Measurements from ENCODE around the gene UVRAG. TPM values are rescaled to one million over a fixed set of nuclear protein-coding genes. Genes with fewer than 3 reads are reported as not detected.
A peak's percentile ranks its signal among the peaks of the same experiment; 100 is the strongest.

The UVRAG gene
- total and polyA plus RNA-seq, 12 donors = 5.0 to 18.3 (median 13.4) TPM

DNA sequence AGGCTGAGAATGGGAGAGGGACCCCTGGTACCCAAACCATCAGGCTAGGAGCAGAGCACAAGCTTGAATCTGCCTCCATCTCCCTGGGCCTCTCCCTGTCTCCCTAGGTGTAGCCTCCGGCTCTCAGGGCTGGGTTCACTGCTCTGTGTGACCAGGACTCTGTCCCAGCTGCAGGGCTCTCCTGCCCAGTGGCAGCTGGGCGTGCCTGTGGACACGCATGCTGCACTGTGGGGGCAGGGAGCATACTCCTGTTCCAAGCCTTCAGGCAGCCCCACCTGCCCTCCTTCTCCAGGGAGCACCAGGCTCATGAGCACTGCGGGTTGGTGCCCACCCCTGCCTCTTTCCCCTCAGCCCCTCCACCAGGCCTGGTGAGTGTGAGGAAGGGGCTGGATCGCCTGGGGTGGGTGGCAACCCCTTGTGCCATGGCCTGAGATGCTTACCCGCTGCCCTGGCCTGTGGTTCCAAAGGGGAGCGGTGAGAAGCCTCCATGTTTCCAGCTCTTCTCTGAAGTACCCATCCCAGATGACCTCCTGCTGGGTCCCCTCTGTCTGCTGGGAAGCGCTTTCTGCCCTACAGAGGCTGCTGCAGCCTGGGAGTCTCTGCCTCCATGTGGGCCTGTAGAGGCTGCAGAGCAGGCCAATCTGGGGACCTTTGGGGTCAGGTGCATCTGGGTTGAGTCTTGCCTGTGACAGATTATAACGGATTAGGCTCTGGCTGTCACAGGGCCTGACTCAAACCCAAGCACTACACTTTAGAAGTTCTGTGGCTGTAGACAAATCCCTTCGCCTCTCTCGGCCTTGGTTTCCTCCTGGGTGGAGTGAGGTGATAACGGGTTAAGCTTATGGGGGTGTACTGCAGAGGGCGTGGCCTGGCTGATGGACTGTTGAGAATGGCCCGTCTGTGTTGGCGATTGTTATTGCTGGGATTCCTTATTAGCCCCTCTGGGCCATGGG lies 347.6 kb downstream of the UVRAG start:
- intact Hi-C loops (cut with DNase I) = loop anchor here in 1 of 10 donors (10.0 kb wide), 1 partner anchor 368 kb away; no protein-coding TSS in a partner anchor
- TF ChIP-seq, protein P1, sequence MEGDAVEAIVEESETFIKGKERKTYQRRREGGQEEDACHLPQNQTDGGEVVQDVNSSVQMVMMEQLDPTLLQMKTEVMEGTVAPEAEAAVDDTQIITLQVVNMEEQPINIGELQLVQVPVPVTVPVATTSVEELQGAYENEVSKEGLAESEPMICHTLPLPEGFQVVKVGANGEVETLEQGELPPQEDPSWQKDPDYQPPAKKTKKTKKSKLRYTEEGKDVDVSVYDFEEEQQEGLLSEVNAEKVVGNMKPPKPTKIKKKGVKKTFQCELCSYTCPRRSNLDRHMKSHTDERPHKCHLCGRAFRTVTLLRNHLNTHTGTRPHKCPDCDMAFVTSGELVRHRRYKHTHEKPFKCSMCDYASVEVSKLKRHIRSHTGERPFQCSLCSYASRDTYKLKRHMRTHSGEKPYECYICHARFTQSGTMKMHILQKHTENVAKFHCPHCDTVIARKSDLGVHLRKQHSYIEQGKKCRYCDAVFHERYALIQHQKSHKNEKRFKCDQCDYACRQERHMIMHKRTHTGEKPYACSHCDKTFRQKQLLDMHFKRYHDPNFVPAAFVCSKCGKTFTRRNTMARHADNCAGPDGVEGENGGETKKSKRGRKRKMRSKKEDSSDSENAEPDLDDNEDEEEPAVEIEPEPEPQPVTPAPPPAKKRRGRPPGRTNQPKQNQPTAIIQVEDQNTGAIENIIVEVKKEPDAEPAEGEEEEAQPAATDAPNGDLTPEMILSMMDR (IDR thresholded peaks at IDR 0.05) = no peak
- DNase-seq = no peak
- no peaks in the 10 kb centered on the region for H3K27me3 ChIP-seq
- no peaks in the 10 kb centered on the region for H3K9me3 ChIP-seq
- no peak overlapping the region for H3K27ac ChIP-seq
- no peak overlapping the region for H3K4me3 ChIP-seq
- H3K36me3 ChIP-seq = no peaks in the 10 kb centered on the region
- WGBS, 2 donors = 91 to 94% methylated on average over 15 of the region's 15 CpGs
- ATAC-seq = peak in 2 of 8 donors; percentile 16 to 25
- peaks cover 0 to 24% (median 17%) of the 10 kb centered on the region in 9 donors for H3K4me1 ChIP-seq

DNA sequence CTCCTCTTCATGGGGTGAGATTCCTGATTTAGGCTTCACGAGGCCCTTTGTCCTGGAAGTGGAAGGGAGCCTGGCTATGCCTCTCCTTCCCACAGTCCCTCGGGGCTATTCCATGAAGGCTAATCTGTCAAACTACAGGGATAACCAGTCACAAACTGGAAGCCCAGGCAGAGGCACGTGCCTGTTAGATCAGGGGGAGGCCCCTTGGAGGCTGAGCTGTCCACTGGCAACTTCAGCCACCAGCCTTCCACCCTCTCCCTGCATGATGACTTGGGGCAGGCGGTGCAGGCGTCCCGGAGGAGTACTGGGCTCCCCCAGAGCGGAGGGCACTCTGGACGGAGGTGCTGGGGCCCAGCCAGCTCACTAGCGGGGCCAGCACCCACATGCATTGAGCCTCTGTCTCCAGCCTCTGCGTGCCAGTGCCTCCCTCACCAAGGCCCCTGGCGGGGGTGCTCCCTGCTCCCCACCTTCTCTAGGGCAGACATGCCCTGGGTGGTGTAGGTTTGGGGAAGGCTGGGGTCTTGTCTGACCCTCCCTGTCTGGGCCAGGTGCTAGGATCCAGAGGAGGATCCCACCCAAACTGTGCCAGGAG lies 348.4 kb downstream of the UVRAG start:
- intact Hi-C loops (cut with DNase I) = loop anchor here in 1 of 10 donors (10.0 kb wide), 1 partner anchor 369 kb away; no protein-coding TSS in a partner anchor
- whole genome bisulfite sequencing, 2 donors = 94 to 95% methylated on average over 11 of the region's 11 CpGs
- no peak overlapping the region for H3K27ac ChIP-seq
- TF ChIP-seq, protein P1 (IDR thresholded peaks at IDR 0.05) = no peak
- ATAC-seq (no peak), DNase-seq (no peak)
- peaks cover 0 to 26% (median 17%) of the 10 kb centered on the region in 9 donors for H3K4me1 ChIP-seq
- no peaks in the 10 kb centered on the region for H3K27me3 ChIP-seq
- no peaks in the 10 kb centered on the region for H3K36me3 ChIP-seq
- H3K4me3 ChIP-seq = no peak overlapping the region
- no peaks in the 10 kb centered on the region for H3K9me3 ChIP-seq

DNA sequence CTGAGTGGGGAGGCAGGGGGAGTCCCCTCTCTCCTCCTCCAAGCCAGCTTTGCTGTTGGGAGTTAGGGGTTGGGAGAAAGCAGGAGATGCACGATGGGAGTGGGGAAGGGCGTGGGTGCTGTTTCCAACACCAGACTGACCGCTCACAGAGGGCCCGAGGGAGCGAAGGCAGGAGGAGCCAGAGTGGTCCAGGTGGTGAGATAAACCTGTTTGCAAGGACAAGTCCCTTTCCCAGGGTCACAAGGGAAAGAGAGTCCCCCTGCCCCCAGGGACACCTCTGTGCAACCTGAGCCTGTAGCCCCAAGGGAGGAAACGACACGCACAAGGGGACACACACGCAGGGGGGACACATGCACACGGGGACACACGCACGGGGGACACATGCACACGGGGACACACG lies 349.1 kb downstream of the UVRAG start:
- intact Hi-C loops (cut with DNase I) = loop anchor here in 1 of 10 donors (10.0 kb wide), 1 partner anchor 369 kb away; no protein-coding TSS in a partner anchor
- Histone ChIP-seq H3K9me3 (no peaks in the 10 kb centered on the region), H3K27me3 (no peaks in the 10 kb centered on the region), H3K36me3 (no peaks in the 10 kb centered on the region), H3K4me3 (no peak overlapping the region), H3K4me1 (peaks cover 0 to 26% (median 17%) of the 10 kb centered on the region in 9 donors), H3K27ac (no peak overlapping the region)
- 88 to 93% methylated on average over 13 of the region's 13 CpGs for WGBS, 2 donors
- ATAC-seq (no peak), DNase-seq (no peak)
- TF ChIP-seq, protein P1 (IDR thresholded peaks at IDR 0.05) = no peak
